ENCODE data around the gene LEKR1. TPM values are rescaled to one million over a fixed set of nuclear protein-coding genes. Genes with fewer than 3 reads are reported as not detected.

The LEKR1 gene
- total and polyA plus RNA-seq, 2 donors (not counting 1 experiment from before 2014, with no cell fraction given), result 0.94 to 4.7 TPM

DNA sequence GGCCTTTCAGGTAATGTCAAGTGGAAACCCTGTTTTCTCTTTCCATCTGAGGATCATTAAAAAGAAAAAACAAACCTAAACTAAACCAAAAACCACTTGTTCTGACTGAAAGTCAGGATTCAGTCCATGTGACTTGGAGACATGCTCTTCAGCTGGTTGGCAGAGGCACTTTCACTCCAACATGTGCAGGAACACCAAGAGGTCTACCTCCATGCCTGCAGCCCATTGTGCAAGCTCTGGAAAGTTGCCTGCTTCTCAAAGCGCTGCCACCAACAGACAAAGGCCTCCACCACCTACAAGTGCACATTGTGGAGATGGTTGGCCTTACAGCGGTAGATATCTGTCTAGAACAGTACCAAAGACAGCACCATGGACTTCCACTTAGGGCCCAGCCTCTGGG lies 161.8 kb downstream of the LEKR1 start:
- Histone ChIP-seq H3K4me1 (ENCODE audit: control insufficient read depth in 2 of 2, insufficient read depth in 2 of 2, low read length in 2 of 2) (no peaks in the 10 kb centered on the region), H3K27ac (ENCODE audit: low read length in 2 of 2) (no peak overlapping the region), H3K27me3 (replicated peaks in 1 of 4; ENCODE audit: control extremely low read depth in 1 of 4, control insufficient read depth in 3 of 4, insufficient read depth in 4 of 4, low read length in 3 of 4) (peaks cover 0 to 3% (median 1%) of the 10 kb centered on the region in 4 experiments), H4K20me1 (ENCODE audit: control insufficient read depth, insufficient read depth, low read length, poor library complexity, severe bottlenecking) (no peaks in the 10 kb centered on the region), H3K36me3 (replicated peaks in 1 of 2; ENCODE audit: control extremely low read depth in 1 of 2, control insufficient read depth in 1 of 2, extremely low read depth in 1 of 2, insufficient read depth in 2 of 2, low read length in 1 of 2) (no peaks in the 10 kb centered on the region), H3K4me3 (ENCODE audit: control extremely low read depth in 1 of 5, extremely low read depth in 1 of 5, insufficient read depth in 1 of 5, low read depth in 2 of 5, low read length in 4 of 5) (no peak overlapping the region), H3K4me2 (replicated peaks; ENCODE audit: low read depth, low read length, poor library complexity, severe bottlenecking) (no peak overlapping the region), H3K9me3 (ENCODE audit: control extremely low read depth in 1 of 3, control insufficient read depth in 2 of 3, insufficient read depth in 1 of 3, low read length in 2 of 3) (peaks cover 3 to 8% (median 3%) of the 10 kb centered on the region in 3 donors), H3K9ac (ENCODE audit: low read length) (no peak overlapping the region), H2AFZ (ENCODE audit: insufficient read depth, low read depth, low read length, poor library complexity, severe bottlenecking) (no peak overlapping the region), H3K79me2 (ENCODE audit: control insufficient read depth, insufficient read depth, low read length) (no peaks in the 10 kb centered on the region)
- intact Hi-C loops (cut with micrococcal nuclease), result no loop called here
- POLR2A ChIA-PET, result no interaction called here
- Mint-ChIP-seq H3K9me3 (ENCODE audit: insufficient read depth) (no peaks in the 10 kb centered on the region), H3K27me3 (no peaks in the 10 kb centered on the region), H3K27ac (no peak overlapping the region), H3K4me1 (peaks cover 7% of the 10 kb centered on the region), H3K4me3 (no peak overlapping the region)
- WGBS (ENCODE audit: insufficient coverage), result 100% methylated on average over 1 of the region's 2 CpGs
- DNase-seq, result no peak
- no peak for ATAC-seq (ENCODE audit: low read depth)
- TF ChIP-seq CTCF (IDR thresholded peaks at IDR 0.05), result no peak
- no peak for TF ChIP-seq EZH2 (IDR thresholded peaks at IDR 0.05; ENCODE audit: borderline replicate concordance, insufficient read depth, low read depth, low read length, poor library complexity, severe bottlenecking)
- CTCF ChIA-PET, result interaction anchor here (1.3 kb wide), 1 partner anchor 9 kb away, joined by 3 read pairs; no protein-coding TSS in a partner anchor

DNA sequence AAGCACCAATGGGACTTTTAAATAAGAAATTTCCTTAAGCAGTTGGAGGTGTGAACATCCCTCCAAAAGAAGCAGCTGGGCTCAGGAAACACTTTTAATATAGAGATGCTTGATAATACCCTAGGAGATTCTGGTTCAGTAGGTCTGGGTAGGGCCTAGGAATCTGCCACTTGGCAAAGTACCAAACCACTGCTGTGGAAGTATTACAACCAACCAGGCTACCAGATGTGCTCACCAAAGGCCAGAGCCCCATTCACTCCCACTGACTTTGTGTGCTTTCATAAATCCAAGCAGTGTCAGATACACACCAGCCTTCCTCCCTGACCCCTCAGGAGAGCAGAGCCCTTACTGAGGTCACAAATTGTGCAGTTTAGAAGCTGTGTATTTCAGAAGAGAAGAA lies 171.2 kb downstream of the LEKR1 start:
- Mint-ChIP-seq H3K27ac (no peak overlapping the region), H3K4me1 (no peaks in the 10 kb centered on the region), H3K27me3 (no peaks in the 10 kb centered on the region), H3K4me3 (no peak overlapping the region), H3K9me3 (ENCODE audit: insufficient read depth) (no peaks in the 10 kb centered on the region)
- CTCF ChIA-PET, result no interaction called here
- H3K27ac ChIP-seq (ENCODE audit: low read length in 2 of 2), result no peak overlapping the region
- no peaks in the 10 kb centered on the region for H3K79me2 ChIP-seq (ENCODE audit: control insufficient read depth, insufficient read depth, low read length)
- no peaks in the 10 kb centered on the region for H3K27me3 ChIP-seq (replicated peaks in 1 of 4; ENCODE audit: control extremely low read depth in 1 of 4, control insufficient read depth in 3 of 4, insufficient read depth in 4 of 4, low read length in 3 of 4)
- H3K9ac ChIP-seq (ENCODE audit: low read length), result no peak overlapping the region
- H3K9me3 ChIP-seq (ENCODE audit: control extremely low read depth in 1 of 3, control insufficient read depth in 2 of 3, insufficient read depth in 1 of 3, low read length in 2 of 3), result no peaks in the 10 kb centered on the region
- TF ChIP-seq CTCF (IDR thresholded peaks at IDR 0.05), result no peak
- no peak for TF ChIP-seq EZH2 (IDR thresholded peaks at IDR 0.05; ENCODE audit: borderline replicate concordance, insufficient read depth, low read depth, low read length, poor library complexity, severe bottlenecking)
- no peak for DNase-seq
- H3K4me2 ChIP-seq (replicated peaks; ENCODE audit: low read depth, low read length, poor library complexity, severe bottlenecking), result no peak overlapping the region
- H3K36me3 ChIP-seq (replicated peaks in 1 of 2; ENCODE audit: control extremely low read depth in 1 of 2, control insufficient read depth in 1 of 2, extremely low read depth in 1 of 2, insufficient read depth in 2 of 2, low read length in 1 of 2), result no peaks in the 10 kb centered on the region
- no peaks in the 10 kb centered on the region for H3K4me1 ChIP-seq (ENCODE audit: control insufficient read depth in 2 of 2, insufficient read depth in 2 of 2, low read length in 2 of 2)
- ATAC-seq (ENCODE audit: low read depth), result no peak
- no peak overlapping the region for H3K4me3 ChIP-seq (ENCODE audit: control extremely low read depth in 1 of 5, extremely low read depth in 1 of 5, insufficient read depth in 1 of 5, low read depth in 2 of 5, low read length in 4 of 5)
- no peak overlapping the region for H2AFZ ChIP-seq (ENCODE audit: insufficient read depth, low read depth, low read length, poor library complexity, severe bottlenecking)
- intact Hi-C loops (cut with micrococcal nuclease), result no loop called here
- POLR2A ChIA-PET, result no interaction called here
- no peaks in the 10 kb centered on the region for H4K20me1 ChIP-seq (ENCODE audit: control insufficient read depth, insufficient read depth, low read length, poor library complexity, severe bottlenecking)
